ENCODE results near the gene MEMO1. TPM values are rescaled to one million over a fixed set of nuclear protein-coding genes. Genes with fewer than 3 reads are reported as not detected.
"Not testable (repeated sequence)": the region's sequence is repeated elsewhere in the genome, so short reads cannot be mapped to it uniquely, and the experiment has no call there.

The MEMO1 gene
- total and polyA plus RNA-seq, 2 donors (not counting 1 experiment from before 2014, with no cell fraction given) = 44.8 to 65.8 TPM

- H3K36me3 ChIP-seq (replicated peaks in 1 of 2; ENCODE audit: control extremely low read depth in 1 of 2, control insufficient read depth in 1 of 2, extremely low read depth in 1 of 2, insufficient read depth in 2 of 2, low read length in 1 of 2) = no peaks in the 10 kb centered on the region
- peaks cover 93% of the 10 kb centered on the region for H3K79me2 ChIP-seq (ENCODE audit: control insufficient read depth, insufficient read depth, low read length)
- DNase-seq = no peak
- no peak overlapping the region for H3K4me2 ChIP-seq (replicated peaks; ENCODE audit: low read depth, low read length, poor library complexity, severe bottlenecking)
- H3K9ac ChIP-seq (ENCODE audit: low read length) = no peak overlapping the region
- no peaks in the 10 kb centered on the region for H3K27me3 ChIP-seq (replicated peaks in 1 of 4; ENCODE audit: control extremely low read depth in 1 of 4, control insufficient read depth in 3 of 4, insufficient read depth in 4 of 4, low read length in 3 of 4)
- H3K4me1 ChIP-seq (ENCODE audit: control insufficient read depth in 2 of 2, insufficient read depth in 2 of 2, low read length in 2 of 2) = peaks cover 27 to 29% of the 10 kb centered on the region in 2 donors
- Mint-ChIP-seq H3K9me3 (ENCODE audit: insufficient read depth) (no peaks in the 10 kb centered on the region), H3K27me3 (no peaks in the 10 kb centered on the region), H3K4me1 (peaks cover 47% of the 10 kb centered on the region), H3K27ac (peak overlapping the region; percentile 20), H3K4me3 (peak overlapping the region; percentile 56)
- no peak for ATAC-seq (ENCODE audit: low read depth)
- H3K9me3 ChIP-seq (ENCODE audit: control extremely low read depth in 1 of 3, control insufficient read depth in 2 of 3, insufficient read depth in 1 of 3, low read length in 2 of 3) = no peaks in the 10 kb centered on the region
- ChIA-PET POLR2A (interaction anchor here (0.6 kb wide), 1 partner anchor 20 kb away, joined by 3 read pairs; no protein-coding TSS in a partner anchor), CTCF (no interaction called here)
- no CpG with 5 or more reads among the region's 1 CpG for WGBS (ENCODE audit: insufficient coverage)
- peaks cover 6% of the 10 kb centered on the region for H4K20me1 ChIP-seq (ENCODE audit: control insufficient read depth, insufficient read depth, low read length, poor library complexity, severe bottlenecking)
- peak overlapping the region; percentile 32 for H2AFZ ChIP-seq (ENCODE audit: insufficient read depth, low read depth, low read length, poor library complexity, severe bottlenecking)
- intact Hi-C loops (cut with micrococcal nuclease) = no loop called here
- H3K27ac ChIP-seq (ENCODE audit: low read length in 2 of 2) = peak overlapping the region in 1 of 2 donors; percentile 45
- H3K4me3 ChIP-seq (ENCODE audit: control extremely low read depth in 1 of 5, extremely low read depth in 1 of 5, insufficient read depth in 1 of 5, low read depth in 2 of 5, low read length in 4 of 5) = peak overlapping the region in 1 of 5 experiments; percentile 61
- no peak for TF ChIP-seq CTCF (IDR thresholded peaks at IDR 0.05)
- TF ChIP-seq EZH2 (IDR thresholded peaks at IDR 0.05; ENCODE audit: borderline replicate concordance, insufficient read depth, low read depth, low read length, poor library complexity, severe bottlenecking) = no peak
Observed at GRCh38 chr2:31956312-31956711, 54.5 kb downstream of the MEMO1 start.

GRCh38 chr2:31953095-31953494, 57.7 kb downstream of the MEMO1 start:
- H3K4me3 ChIP-seq (ENCODE audit: control extremely low read depth in 1 of 5, extremely low read depth in 1 of 5, insufficient read depth in 1 of 5, low read depth in 2 of 5, low read length in 4 of 5); POLR2A ChIA-PET; H3K36me3 ChIP-seq (replicated peaks in 1 of 2; ENCODE audit: control extremely low read depth in 1 of 2, control insufficient read depth in 1 of 2, extremely low read depth in 1 of 2, insufficient read depth in 2 of 2, low read length in 1 of 2); H3K27ac Mint-ChIP-seq; H3K4me2 ChIP-seq (replicated peaks; ENCODE audit: low read depth, low read length, poor library complexity, severe bottlenecking); H3K4me3 Mint-ChIP-seq; H3K27me3 ChIP-seq (replicated peaks in 1 of 4; ENCODE audit: control extremely low read depth in 1 of 4, control insufficient read depth in 3 of 4, insufficient read depth in 4 of 4, low read length in 3 of 4); H3K9ac ChIP-seq (ENCODE audit: low read length); ATAC-seq (ENCODE audit: low read depth); intact Hi-C loops (cut with micrococcal nuclease); H4K20me1 ChIP-seq (ENCODE audit: control insufficient read depth, insufficient read depth, low read length, poor library complexity, severe bottlenecking); H2AFZ ChIP-seq (ENCODE audit: insufficient read depth, low read depth, low read length, poor library complexity, severe bottlenecking); H3K9me3 ChIP-seq (ENCODE audit: control extremely low read depth in 1 of 3, control insufficient read depth in 2 of 3, insufficient read depth in 1 of 3, low read length in 2 of 3); H3K9me3 Mint-ChIP-seq (ENCODE audit: insufficient read depth); H3K27me3 Mint-ChIP-seq; DNase-seq; H3K27ac ChIP-seq (ENCODE audit: low read length in 2 of 2): not testable (repeated sequence)
- 98% methylated on average over 5 of the region's 9 CpGs for WGBS (ENCODE audit: insufficient coverage)
- CTCF ChIA-PET = interaction anchor here (0.7 to 1.0 kb wide), 2 partner anchors 10 to 70 kb away, joined by 3 read pairs; no protein-coding TSS in a partner anchor
- H3K79me2 ChIP-seq (ENCODE audit: control insufficient read depth, insufficient read depth, low read length) = peaks cover 93% of the 10 kb centered on the region
- peaks cover 9 to 16% of the 10 kb centered on the region in 2 donors for H3K4me1 ChIP-seq (ENCODE audit: control insufficient read depth in 2 of 2, insufficient read depth in 2 of 2, low read length in 2 of 2)
- H3K4me1 Mint-ChIP-seq = peaks cover 31% of the 10 kb centered on the region
